ENCODE data around the gene FBXL5.
A peak's percentile ranks its signal among the peaks of the same experiment; 100 is the strongest.

FBXL5 gene

GRCh38 chr4:15676899-15677298 lies 21.7 kb upstream of the FBXL5 start:
- no peak for DNase-seq

GRCh38 chr4:15676039-15676438 lies 20.9 kb upstream of the FBXL5 start:
- DNase-seq: no peak

GRCh38 chr4:15675356-15675755 lies 20.2 kb upstream of the FBXL5 start:
- no peak for DNase-seq

- DNase-seq: no peak
Observed at GRCh38 chr4:15674926-15675325, 19.8 kb upstream of the FBXL5 start.

GRCh38 chr4:15674046-15674445 lies 18.9 kb upstream of the FBXL5 start:
- no peak for DNase-seq

- no peak for DNase-seq
Observed at GRCh38 chr4:15673337-15673736, 18.2 kb upstream of the FBXL5 start.

- DNase-seq: no peak
Observed at GRCh38 chr4:15672101-15672500, 16.9 kb upstream of the FBXL5 start.

GRCh38 chr4:15670576-15670975 lies 15.4 kb upstream of the FBXL5 start:
- no peak for DNase-seq

GRCh38 chr4:15668566-15669435 lies 13.6 kb upstream of the FBXL5 start:
- DNase-seq: no peak

- DNase-seq: no peak
Observed at GRCh38 chr4:15667006-15667405, 11.8 kb upstream of the FBXL5 start.

GRCh38 chr4:15665753-15666365 lies 10.7 kb upstream of the FBXL5 start:
- no peak for DNase-seq

GRCh38 chr4:15659768-15660570 lies 4.8 kb upstream of the FBXL5 start:
- no peak for DNase-seq

- DNase-seq: no peak
Observed at GRCh38 chr4:15658781-15659180, 3.6 kb upstream of the FBXL5 start.

GRCh38 chr4:15658136-15658770 lies 3.1 kb upstream of the FBXL5 start:
- no peak for DNase-seq

GRCh38 chr4:15657366-15657765 lies 2.2 kb upstream of the FBXL5 start:
- DNase-seq: no peak

- no peak for DNase-seq
Observed at GRCh38 chr4:15656038-15656470, 897 bp upstream of the FBXL5 start.

- peak; percentile 78 for DNase-seq
Observed at GRCh38 chr4:15654593-15655222, 449 bp downstream of the FBXL5 start.

GRCh38 chr4:15653864-15654592 lies 1.1 kb downstream of the FBXL5 start:
- DNase-seq: no peak

GRCh38 chr4:15653420-15653819 lies 1.7 kb downstream of the FBXL5 start:
- DNase-seq: no peak

GRCh38 chr4:15652841-15653240 lies 2.3 kb downstream of the FBXL5 start:
- no peak for DNase-seq

GRCh38 chr4:15652191-15652590 lies 3.0 kb downstream of the FBXL5 start:
- DNase-seq: no peak

- no peak for DNase-seq
Observed at GRCh38 chr4:15651676-15652075, 3.5 kb downstream of the FBXL5 start.

Measured in activated CD8-positive, alpha-beta memory T cell treated with anti-CD3 and anti-CD28 coated beads, Interleukin-2, amount 50 U/mL, for 48 hours (primary cell).